Measurements from ENCODE around the gene C2CD4D. TPM values are rescaled to one million over a fixed set of nuclear protein-coding genes. Genes with fewer than 3 reads are reported as not detected.

Gene C2CD4D
- polyA plus RNA-seq, 3 donors from 2014 or later = 0.22 to 0.52 (median 0.32) TPM

- Mint-ChIP-seq H3K36me3 (no peaks in the 10 kb centered on the region), H3K4me1 (peaks cover 48% of the 10 kb centered on the region in 2 donors), H3K27ac (peak overlapping the region in 2 of 6 donors; percentile 10 to 40), H3K9me3 (peaks cover 0 to 2% (median 0%) of the 10 kb centered on the region in 6 donors), H3K4me3 (peak overlapping the region in 2 of 5 donors; percentile 27 to 48), H3K27me3 (ENCODE audit: low read depth in 3 of 3) (peaks cover 2 to 19% (median 6%) of the 10 kb centered on the region in 3 donors)
- DNase-seq = no peak
These were observed 14.4 kb downstream of the C2CD4D start for GRCh38 chr1:151825204-151825603.

GRCh38 chr1:151823175-151823574, 16.4 kb downstream of the C2CD4D start:
- no peak for DNase-seq
- Mint-ChIP-seq H3K27ac (no peak overlapping the region), H3K4me3 (no peak overlapping the region), H3K4me1 (peaks cover 32 to 33% of the 10 kb centered on the region in 2 donors), H3K9me3 (no peaks in the 10 kb centered on the region), H3K36me3 (no peaks in the 10 kb centered on the region), H3K27me3 (ENCODE audit: low read depth in 3 of 3) (peaks cover 2 to 12% (median 3%) of the 10 kb centered on the region in 3 donors)

- H3K4me1 Mint-ChIP-seq = peaks cover 31% of the 10 kb centered on the region in 2 donors
- no peak overlapping the region for H3K27ac Mint-ChIP-seq
These were observed 17.2 kb downstream of the C2CD4D start for GRCh38 chr1:151822404-151822803.

GRCh38 chr1:151820940-151821339, 18.7 kb downstream of the C2CD4D start:
- peak overlapping the region in 1 of 6 donors; percentile 55 for H3K27ac Mint-ChIP-seq
- peaks cover 2 to 7% (median 2%) of the 10 kb centered on the region in 3 donors for H3K27me3 Mint-ChIP-seq (ENCODE audit: low read depth in 3 of 3)
- no peak overlapping the region for H3K4me3 Mint-ChIP-seq
- no peaks in the 10 kb centered on the region for H3K36me3 Mint-ChIP-seq
- no peak for DNase-seq
- H3K4me1 Mint-ChIP-seq = peaks cover 39 to 42% of the 10 kb centered on the region in 2 donors
- no peaks in the 10 kb centered on the region for H3K9me3 Mint-ChIP-seq

More at GRCh38 chr1:151822404-151822803, 17.2 kb downstream of the C2CD4D start:
- peaks cover 2 to 10% (median 3%) of the 10 kb centered on the region in 3 donors for H3K27me3 Mint-ChIP-seq (ENCODE audit: low read depth in 3 of 3)
- H3K4me3 Mint-ChIP-seq = no peak overlapping the region
- H3K9me3 Mint-ChIP-seq = no peaks in the 10 kb centered on the region
- no peak for DNase-seq
- no peaks in the 10 kb centered on the region for H3K36me3 Mint-ChIP-seq

- Mint-ChIP-seq H3K36me3 (no peaks in the 10 kb centered on the region), H3K27ac (peak overlapping the region in 1 of 6 donors; percentile 84), H3K27me3 (ENCODE audit: low read depth in 3 of 3) (peaks cover 2 to 7% (median 2%) of the 10 kb centered on the region in 3 donors), H3K4me3 (no peak overlapping the region), H3K9me3 (no peaks in the 10 kb centered on the region), H3K4me1 (peaks cover 47 to 48% of the 10 kb centered on the region in 2 donors)
- no peak for DNase-seq
These were observed 19.5 kb downstream of the C2CD4D start for GRCh38 chr1:151819976-151820623.

GRCh38 chr1:151819227-151819835, 20.3 kb downstream of the C2CD4D start:
- Mint-ChIP-seq H3K27me3 (ENCODE audit: low read depth in 3 of 3) (peaks cover 2 to 7% (median 2%) of the 10 kb centered on the region in 3 donors), H3K4me3 (no peak overlapping the region), H3K9me3 (no peaks in the 10 kb centered on the region), H3K36me3 (no peaks in the 10 kb centered on the region), H3K4me1 (peaks cover 54% of the 10 kb centered on the region in 2 donors), H3K27ac (peak overlapping the region in 1 of 6 donors; percentile 75)
- DNase-seq = no peak

GRCh38 chr1:151817353-151817730, 22.3 kb downstream of the C2CD4D start:
- H3K9me3 Mint-ChIP-seq = no peaks in the 10 kb centered on the region
- H3K36me3 Mint-ChIP-seq = no peaks in the 10 kb centered on the region
- no peak overlapping the region for H3K4me3 Mint-ChIP-seq
- peaks cover 65 to 67% of the 10 kb centered on the region in 2 donors for H3K4me1 Mint-ChIP-seq
- peak overlapping the region in 1 of 6 donors; percentile 70 for H3K27ac Mint-ChIP-seq
- no peak for DNase-seq
- H3K27me3 Mint-ChIP-seq (ENCODE audit: low read depth in 3 of 3) = peaks cover 2 to 3% (median 2%) of the 10 kb centered on the region in 3 donors

- no peaks in the 10 kb centered on the region for H3K9me3 Mint-ChIP-seq
- H3K4me1 Mint-ChIP-seq = peaks cover 63 to 67% of the 10 kb centered on the region in 2 donors
- DNase-seq = no peak
- H3K4me3 Mint-ChIP-seq = peak overlapping the region in 4 of 5 donors; percentile 29 to 75 (median 72)
- H3K27ac Mint-ChIP-seq = peak overlapping the region in 5 of 6 donors; percentile 14 to 92 (median 78)
- H3K36me3 Mint-ChIP-seq = no peaks in the 10 kb centered on the region
- H3K27me3 Mint-ChIP-seq (ENCODE audit: low read depth in 3 of 3) = peaks cover 0 to 3% (median 2%) of the 10 kb centered on the region in 3 donors
These were observed 22.9 kb downstream of the C2CD4D start for GRCh38 chr1:151816548-151817352.

- Mint-ChIP-seq H3K9me3 (no peaks in the 10 kb centered on the region), H3K27me3 (ENCODE audit: low read depth in 3 of 3) (peaks cover 0 to 3% (median 2%) of the 10 kb centered on the region in 3 donors), H3K36me3 (no peaks in the 10 kb centered on the region), H3K4me1 (peaks cover 54 to 58% of the 10 kb centered on the region in 2 donors), H3K4me3 (peak overlapping the region; percentile 25 to 75 (median 72)), H3K27ac (peak overlapping the region; percentile 14 to 92 (median 63))
- DNase-seq = peak in 2 of 3 donors; percentile 32 to 51
These were observed 23.8 kb downstream of the C2CD4D start for GRCh38 chr1:151815716-151816327.

GRCh38 chr1:151814971-151815545, 24.6 kb downstream of the C2CD4D start:
- H3K4me1 Mint-ChIP-seq = peaks cover 49 to 53% of the 10 kb centered on the region in 2 donors
- H3K27me3 Mint-ChIP-seq (ENCODE audit: low read depth in 3 of 3) = peaks cover 0 to 3% (median 2%) of the 10 kb centered on the region in 3 donors
- no peak for DNase-seq
- H3K9me3 Mint-ChIP-seq = no peaks in the 10 kb centered on the region
- H3K36me3 Mint-ChIP-seq = no peaks in the 10 kb centered on the region
- H3K4me3 Mint-ChIP-seq = peak overlapping the region; percentile 55 to 75 (median 72)
- H3K27ac Mint-ChIP-seq = peak overlapping the region; percentile 14 to 92 (median 70)

GRCh38 chr1:151814426-151814825, 25.2 kb downstream of the C2CD4D start:
- Mint-ChIP-seq H3K4me3 (no peak overlapping the region), H3K4me1 (peaks cover 49% of the 10 kb centered on the region in 2 donors), H3K9me3 (no peaks in the 10 kb centered on the region), H3K27ac (peak overlapping the region in 3 of 6 donors; percentile 35 to 79 (median 39)), H3K36me3 (no peaks in the 10 kb centered on the region), H3K27me3 (ENCODE audit: low read depth in 3 of 3) (peaks cover 0 to 3% (median 2%) of the 10 kb centered on the region in 3 donors)
- DNase-seq = no peak

- H3K36me3 Mint-ChIP-seq = no peaks in the 10 kb centered on the region
- no peak overlapping the region for H3K4me3 Mint-ChIP-seq
- no peaks in the 10 kb centered on the region for H3K9me3 Mint-ChIP-seq
- peaks cover 2 to 3% (median 2%) of the 10 kb centered on the region in 3 donors for H3K27me3 Mint-ChIP-seq (ENCODE audit: low read depth in 3 of 3)
- DNase-seq = no peak
- peak overlapping the region in 2 of 6 donors; percentile 46 to 57 for H3K27ac Mint-ChIP-seq
- H3K4me1 Mint-ChIP-seq = peaks cover 43 to 49% of the 10 kb centered on the region in 2 donors
These were observed 26.2 kb downstream of the C2CD4D start for GRCh38 chr1:151813271-151813977.

All from immature natural killer cell (primary cell).